ENCODE results near the gene CARM1. TPM values are rescaled to one million over a fixed set of nuclear protein-coding genes. Genes with fewer than 3 reads are reported as not detected.
"Not testable (repeated sequence)": the region's sequence is repeated elsewhere in the genome, so short reads cannot be mapped to it uniquely, and the experiment has no call there.

Gene CARM1
- total RNA-seq, 1 donor from 2014 or later = 37.2 TPM

DNA sequence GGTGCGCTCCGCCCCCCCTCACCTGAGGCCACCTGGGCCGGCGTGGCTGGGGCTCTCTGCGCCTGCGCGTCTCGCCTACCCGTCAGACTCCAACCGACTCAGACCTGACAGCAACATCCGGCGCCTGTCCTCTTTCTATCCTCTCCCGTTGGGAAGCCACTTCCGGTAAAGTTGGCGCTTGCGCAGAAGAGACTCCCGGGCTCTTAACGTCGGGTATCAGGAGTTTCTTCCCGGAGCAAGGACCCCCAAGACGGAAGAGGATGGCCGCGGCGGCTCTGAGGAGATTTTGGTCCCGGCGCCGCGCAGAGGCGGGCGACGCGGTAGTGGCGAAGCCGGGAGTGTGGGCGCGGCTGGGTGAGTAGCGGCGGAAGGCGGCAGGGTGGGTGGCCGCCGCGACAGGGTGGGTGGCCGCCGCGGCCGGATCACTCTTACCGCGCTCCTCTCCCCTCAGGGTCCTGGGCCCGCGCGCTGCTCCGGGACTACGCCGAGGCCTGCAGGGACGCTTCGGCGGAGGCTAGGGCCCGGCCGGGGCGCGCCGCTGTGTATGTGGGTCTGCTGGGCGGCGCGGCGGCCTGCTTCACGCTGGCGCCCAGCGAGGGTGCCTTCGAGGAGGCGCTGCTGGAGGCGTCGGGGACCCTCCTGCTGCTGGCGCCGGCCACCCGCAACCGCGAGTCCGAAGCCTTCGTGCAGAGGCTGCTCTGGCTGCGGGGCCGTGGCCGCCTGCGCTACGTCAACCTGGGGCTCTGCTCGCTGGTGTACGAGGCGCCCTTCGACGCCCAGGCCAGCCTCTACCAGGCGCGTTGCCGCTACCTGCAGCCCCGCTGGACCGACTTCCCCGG is 57.4 kb downstream of the CARM1 start, which contains the start of the genes TIMM29 and YIPF2:
TIMM29 (plus strand) TSS at position 249 of the 839 bp plus-strand sequence; CDS start at position 261, 12 bp downstream.
YIPF2 (minus strand) TSS at position 77 of the 839 bp plus-strand sequence. CDS start 229 bp downstream, outside the sequence.
- DNase-seq (ENCODE audit: low spot score) = peak; percentile 97

DNA sequence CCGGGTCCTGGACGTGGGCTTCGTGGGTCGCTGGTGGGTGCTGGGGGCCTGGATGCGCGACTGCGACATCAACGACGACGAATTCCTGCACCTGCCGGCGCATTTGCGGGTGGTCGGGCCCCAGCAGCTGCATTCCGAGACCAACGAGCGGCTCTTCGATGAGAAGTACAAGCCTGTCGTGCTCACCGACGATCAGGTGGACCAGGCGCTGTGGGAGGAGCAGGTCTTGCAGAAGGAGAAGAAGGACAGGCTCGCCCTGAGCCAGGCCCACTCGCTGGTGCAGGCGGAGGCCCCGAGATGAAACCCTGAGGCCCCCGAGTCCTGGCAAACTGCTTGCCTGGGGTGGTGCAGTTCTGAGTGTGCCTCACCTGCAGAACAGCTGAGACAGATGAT is 58.0 kb downstream of the CARM1 start:
- DNase-seq (ENCODE audit: low spot score) = no peak

DNA sequence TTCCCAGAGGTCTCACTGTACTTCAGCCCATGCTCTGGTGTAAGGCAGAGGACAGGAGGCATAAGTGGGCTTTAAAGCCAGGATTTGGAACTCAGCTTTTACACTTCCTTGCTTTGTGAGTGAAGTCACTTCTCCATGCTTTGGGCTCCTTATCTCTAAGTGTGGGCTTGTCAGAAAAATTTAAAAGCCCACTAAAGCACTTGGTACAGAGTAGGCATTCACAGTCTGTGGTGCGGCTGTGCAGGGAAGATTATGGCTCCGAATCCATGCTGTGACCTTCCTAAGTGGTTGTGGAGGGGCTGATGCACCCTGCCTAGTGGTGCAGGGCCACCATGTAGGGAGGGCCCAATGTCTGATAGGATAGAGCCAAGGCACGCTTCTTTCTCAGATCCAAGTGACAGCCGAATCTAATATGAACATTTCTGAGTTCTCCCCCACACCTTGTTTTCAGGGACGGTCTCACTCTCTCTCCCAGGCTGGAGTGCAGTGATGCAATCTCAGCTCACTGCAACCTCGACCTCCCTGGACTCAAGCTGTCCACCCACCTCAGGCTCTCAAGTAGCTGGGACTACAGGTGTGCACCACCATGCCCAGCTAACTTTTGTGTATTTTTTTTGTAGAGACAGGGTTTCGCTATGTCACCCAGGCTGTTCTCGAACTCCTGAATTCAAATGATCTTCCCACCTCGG is 64.2 kb downstream of the CARM1 start:
- no peak for DNase-seq (ENCODE audit: low spot score)

DNA sequence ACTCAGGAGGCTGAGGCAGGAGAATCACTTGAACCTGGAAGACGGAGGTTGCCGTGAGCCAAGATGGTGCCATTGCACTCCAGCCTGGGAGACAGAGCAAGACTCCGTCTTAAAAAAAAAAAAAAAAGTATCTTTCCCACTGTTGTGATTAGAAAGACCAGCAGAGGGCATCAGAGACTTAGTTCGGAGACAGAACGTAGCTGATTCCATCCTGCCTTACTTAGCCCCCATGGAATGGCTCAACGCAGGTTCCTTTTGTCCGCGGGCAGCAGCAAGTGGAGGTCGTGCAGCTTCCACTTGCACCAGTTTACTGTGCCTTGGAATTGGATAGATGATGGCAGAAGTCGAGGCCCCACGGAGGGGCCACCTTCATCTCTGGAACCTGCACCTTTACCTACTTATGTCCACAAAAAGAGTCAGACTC is 65.3 kb downstream of the CARM1 start:
- no peak for DNase-seq (ENCODE audit: low spot score)

DNA sequence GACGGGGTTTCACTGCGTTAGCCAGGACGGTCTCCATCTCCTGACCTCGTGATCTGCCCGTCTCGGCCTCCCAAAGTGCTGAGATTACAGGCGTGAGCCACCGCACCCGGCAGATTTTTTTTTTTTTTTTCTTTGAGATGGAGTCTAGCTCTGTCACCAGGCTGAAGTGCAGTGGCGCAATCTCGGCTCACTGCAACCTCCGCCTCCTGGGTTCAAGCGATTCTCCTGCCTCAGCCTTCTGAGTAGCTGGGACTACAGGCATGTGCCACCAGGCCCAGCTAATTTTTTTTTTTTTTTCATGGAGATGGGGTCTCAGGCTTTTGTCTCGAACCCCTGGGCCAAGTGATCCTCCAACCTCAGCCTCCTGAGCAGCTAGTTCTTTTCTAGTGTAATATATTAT is 70.3 kb downstream of the CARM1 start:
- DNase-seq (ENCODE audit: low spot score) = not testable (repeated sequence)

DNA sequence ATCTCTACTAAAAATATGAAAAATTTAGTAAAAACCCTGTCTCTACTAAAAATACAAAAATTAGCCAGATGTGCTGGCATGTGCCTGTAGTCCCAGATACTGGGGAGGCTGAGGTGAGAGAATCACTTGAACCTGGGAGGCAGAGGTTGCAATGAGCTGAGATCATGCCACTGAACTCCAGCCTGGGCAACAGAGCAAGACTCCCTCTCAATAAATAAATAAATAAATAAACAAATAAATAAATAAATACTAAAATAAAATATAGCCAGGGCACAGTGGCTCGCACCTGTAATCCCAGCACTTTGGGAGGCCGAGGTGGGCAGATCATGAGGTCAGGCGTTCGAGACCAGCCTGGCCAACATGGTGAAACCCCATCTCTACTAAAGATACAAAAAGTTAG is 72.1 kb downstream of the CARM1 start:
- DNase-seq (ENCODE audit: low spot score) = not testable (repeated sequence)

DNA sequence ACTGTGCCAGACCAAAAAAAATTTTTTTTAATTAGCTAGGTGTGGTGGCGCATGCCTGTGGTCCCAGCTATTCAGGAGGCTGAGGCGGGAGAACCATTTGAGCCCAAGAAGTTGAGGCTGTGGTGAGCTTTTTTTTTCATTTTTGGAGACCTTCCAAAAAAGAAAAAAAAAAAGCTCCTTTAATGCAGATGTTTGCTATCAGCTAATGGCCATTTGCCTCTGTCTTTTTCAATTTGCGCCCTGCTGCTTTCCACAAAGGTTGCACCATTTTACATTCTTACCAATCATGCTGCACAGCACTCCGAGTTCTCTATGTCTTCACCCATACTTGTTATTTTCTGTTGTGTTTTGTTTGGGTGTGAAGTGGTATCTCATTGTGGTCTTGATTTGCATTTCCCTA is 73.9 kb downstream of the CARM1 start:
- DNase-seq (ENCODE audit: low spot score) = no peak

DNA sequence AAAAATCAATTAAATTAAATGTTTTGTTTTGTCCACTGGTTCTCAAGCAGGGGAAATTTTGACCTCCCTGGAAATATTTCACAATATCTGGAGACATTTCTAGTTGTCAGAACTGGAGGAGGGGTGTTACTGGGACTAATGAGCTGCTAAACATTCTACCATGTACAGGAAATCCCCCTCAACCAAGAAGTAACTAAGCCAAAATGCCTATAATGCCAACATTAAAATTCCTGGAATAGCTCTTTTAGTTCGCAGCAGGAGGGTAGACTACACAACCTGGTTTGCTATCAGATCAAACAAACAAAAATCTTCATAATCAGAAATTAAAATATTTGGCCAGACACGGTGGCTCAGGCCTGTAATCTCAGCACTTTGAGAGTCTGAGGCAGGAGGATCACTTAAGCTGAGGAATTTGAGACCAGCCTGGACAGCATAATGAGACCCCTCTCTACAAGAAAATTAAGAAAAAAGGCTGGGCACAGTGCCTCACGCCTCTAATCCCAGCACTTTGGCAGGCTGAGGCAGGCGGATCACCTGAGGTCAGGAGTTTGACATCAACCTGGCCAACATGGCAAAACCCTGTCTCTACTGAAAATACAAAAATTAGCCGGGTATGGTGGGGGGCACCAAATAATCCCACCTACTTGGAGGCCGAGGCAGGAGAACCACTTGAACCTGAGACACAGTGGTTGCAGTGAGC is 75.8 kb downstream of the CARM1 start:
- DNase-seq (ENCODE audit: low spot score) = no peak

DNA sequence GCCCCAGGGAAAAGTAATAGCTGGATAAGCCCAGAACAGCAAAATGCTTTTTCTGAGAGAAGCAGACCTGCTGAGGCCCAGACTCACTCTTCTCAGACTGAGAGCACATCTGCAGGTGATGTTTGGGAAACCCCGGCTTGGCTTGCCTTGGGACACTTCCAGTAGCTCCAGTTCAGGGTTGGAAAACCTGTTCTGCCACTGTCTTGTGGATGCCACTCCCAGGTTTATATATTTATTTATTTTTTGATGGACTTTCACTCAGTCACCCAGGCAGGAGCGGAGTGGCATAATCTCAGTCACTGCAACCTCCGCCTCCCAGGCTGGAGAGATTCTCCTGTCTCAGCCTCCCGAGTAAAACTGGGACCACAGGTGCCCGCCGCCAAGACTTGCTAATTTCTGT is 81.5 kb downstream of the CARM1 start:
- DNase-seq (ENCODE audit: low spot score) = no peak

DNA sequence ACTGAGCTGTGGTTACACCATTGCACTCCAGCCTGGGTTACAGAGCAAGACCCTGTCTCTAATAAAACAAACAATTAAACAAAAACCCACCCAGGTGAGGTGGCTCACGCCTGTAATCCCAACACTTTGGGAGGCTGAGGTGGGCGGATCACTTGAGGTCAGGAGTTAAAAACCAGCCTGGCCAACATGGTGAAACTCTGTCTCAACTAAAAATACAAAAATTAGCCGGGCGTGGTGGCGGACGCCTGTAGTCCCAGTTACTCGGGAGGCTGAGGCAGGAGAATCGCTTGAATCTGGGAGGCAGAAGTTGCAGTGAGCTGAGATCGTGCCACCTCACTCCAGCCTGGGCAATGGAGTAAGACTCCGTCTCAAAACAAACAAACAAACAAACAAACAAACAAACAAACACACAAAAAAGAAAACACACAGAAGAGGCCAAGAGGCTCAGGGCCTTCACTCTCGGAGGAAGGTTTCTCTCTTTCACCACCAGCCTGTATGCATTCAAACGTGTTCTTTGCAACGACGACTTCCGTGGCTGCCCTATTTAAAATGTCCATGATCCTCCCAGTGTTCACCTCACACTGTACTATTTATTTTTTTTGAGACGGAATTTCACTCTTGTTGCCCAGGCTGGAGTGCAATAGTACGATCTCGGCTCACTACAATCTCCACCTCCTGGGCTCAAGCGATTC is 88.1 kb downstream of the CARM1 start:
- not testable (repeated sequence) for DNase-seq (ENCODE audit: low spot score)

DNA sequence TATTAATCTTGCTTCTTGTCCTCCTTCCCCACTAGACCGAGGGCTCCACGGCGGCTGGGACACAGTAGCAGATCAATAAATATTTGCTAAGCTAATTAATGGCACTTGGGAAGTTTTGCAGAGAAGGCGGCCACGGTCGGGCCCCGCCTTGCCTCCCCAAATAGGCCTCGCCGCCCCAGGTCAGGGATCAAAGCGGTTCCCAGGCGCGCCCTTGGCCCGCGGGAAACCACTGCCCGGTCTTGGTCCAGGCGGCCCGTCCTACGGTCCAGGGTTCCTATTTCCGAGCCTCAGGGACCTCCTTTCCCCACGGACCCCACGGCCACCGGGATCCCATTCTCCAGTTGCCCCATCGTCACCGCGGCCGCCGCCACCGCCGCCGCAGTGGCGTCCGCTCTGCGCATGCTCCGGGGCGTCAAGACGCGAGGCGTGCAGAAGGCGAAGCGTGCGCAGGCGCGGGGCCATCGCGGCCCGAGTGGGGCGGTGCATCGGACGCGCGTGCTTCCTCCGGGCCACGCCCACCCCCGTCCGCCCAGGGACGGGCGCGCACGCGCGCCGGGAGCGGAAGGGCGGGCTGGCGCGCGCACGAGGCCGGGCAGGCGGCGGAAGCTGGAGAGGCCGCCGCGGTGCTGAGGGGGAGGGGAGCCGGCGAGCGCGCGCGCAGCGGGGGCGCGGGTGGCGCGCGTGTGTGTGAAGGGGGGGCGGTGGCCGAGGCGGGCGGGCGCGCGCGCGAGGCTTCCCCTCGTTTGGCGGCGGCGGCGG is 89.1 kb downstream of the CARM1 start, which contains the start of gene SMARCA4:
SMARCA4 (plus strand) TSS at position 717 of the 759 bp plus-strand sequence. CDS start 23,122 bp downstream, outside the sequence.
- DNase-seq (ENCODE audit: low spot score) = peak; percentile 100

DNA sequence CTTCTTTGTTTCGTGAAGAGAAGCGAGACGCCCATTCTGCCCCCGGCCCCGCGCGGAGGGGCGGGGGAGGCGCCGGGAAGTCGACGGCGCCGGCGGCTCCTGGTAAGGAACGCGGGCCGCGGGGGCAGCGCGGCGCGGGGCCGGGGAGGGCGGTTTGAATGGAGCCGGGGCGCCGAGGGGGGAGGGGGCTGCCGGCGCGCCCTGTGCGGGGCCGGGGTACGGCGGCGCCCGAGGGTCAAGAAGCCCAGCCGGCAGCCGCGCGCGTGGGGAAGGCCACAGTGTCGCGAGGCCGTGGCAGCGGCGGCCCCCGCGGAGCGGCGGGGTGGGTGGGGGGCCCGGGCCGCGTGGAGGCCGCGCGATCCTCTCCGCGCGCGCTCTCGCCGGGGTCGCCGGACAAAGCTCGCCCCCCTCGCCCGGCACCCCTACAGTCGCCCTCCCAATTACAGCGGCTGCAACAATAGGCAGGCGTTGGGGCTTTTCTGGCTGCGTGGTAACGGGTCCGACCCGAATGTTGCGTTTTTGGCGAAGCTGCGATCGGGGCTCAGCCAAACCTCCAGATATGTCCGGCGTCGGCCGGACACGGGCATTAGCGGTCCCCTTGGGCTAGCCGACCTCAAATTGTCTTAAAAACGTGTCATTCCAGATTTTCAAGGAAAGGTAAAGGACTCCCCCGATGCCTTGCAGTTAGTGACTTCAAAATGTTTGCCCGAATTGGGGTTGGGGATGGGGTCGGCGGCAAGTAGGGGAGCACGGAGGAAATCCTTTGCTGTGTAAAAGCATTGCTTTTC is 89.9 kb downstream of the CARM1 start:
- DNase-seq (ENCODE audit: low spot score) = no peak

DNA sequence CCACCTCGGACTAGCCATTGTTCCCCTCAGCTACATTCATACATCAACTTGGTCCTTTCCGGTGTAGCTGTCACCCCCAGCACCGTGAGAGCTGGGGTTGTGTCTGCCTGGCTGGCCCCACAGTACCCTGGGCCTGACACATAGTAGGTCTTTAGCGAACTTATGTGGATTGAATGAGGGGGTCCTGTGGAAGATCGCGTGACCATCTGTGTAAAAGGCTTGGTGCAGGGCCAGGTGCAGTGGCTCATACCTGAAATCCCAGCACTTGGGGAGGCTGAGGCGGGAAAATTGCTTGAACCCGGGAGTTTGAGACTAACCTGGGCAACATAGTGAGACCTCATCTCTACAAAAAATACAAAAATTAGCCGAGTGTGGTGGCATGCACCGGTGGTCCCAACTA is 91.5 kb downstream of the CARM1 start:
- DNase-seq (ENCODE audit: low spot score) = no peak

DNA sequence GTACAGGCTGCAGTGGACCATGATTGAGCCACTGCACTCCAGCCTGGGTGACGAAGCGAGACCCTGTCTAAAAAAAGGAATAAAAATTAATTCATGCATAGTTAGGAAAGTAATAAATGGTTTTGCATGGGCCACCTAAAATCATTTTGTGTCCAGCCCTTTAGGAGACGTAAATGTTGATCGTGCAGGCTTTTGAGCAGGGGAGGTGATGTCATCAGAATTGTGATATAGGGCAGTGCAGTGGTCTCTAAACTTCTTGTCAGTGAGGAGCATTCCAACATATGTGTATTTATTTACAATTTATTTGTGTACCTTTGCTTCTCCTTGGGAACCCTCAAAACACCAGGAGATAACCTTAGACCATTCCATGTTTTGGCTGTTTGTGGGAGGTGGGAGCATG is 92.5 kb downstream of the CARM1 start:
- DNase-seq (ENCODE audit: low spot score) = no peak

DNA sequence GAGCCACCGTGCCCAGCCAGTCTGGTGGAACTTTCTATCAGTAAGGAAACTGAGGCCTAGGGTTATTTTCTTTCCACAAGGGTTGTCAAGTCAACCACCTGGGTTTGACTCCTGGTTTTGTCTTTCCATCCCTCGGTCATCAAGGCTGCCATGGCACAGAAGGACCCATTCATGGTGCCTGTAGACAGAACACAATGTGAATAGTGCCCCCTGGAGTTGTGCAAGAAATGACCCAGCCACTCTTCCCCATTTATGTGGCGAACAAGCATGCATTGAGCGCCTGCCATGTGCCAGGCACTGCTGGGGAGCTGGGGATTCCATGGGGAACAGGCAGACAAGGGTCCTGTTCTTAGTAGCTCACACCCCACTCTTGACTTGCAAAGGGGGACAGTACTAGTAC is 93.5 kb downstream of the CARM1 start:
- no peak for DNase-seq (ENCODE audit: low spot score)

DNA sequence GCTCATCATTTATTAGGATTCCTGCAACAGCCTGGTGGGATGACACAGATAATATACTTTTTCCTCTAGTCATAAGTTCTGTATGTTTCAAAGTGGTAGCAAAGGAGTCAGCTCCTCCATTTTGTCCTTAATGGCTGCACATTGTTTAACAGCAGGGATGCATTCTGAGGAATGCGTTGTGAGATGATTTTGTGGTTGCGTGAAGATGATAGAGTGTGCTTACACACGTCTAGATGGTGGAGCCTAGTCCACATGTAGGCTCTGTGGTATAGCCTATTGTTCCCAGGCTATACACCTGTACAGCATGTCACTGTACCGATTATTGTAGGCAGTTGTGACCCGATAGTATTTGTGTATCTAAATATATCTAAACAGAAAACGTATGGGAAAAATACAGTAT is 94.0 kb downstream of the CARM1 start:
- no peak for DNase-seq (ENCODE audit: low spot score)

DNA sequence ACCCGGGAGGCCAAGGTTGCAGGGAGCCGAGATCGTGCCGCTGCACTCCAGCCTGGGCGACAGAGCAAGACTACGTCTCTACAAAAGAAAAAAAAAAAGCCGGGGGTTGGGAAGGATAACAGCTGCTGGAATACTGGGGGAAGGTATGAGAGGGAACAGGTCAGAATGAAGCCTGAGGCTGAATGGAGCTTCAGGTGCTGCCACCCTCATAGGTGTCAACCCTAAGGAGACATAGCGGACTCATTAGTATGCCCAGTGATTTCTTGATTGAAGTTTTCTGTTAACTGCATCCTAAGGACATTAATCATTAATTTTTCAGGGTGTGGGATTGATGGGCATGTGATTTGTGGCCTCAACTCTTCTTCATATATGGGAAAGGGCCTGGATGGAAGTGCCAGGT is 95.5 kb downstream of the CARM1 start:
- DNase-seq (ENCODE audit: low spot score) = no peak

DNA sequence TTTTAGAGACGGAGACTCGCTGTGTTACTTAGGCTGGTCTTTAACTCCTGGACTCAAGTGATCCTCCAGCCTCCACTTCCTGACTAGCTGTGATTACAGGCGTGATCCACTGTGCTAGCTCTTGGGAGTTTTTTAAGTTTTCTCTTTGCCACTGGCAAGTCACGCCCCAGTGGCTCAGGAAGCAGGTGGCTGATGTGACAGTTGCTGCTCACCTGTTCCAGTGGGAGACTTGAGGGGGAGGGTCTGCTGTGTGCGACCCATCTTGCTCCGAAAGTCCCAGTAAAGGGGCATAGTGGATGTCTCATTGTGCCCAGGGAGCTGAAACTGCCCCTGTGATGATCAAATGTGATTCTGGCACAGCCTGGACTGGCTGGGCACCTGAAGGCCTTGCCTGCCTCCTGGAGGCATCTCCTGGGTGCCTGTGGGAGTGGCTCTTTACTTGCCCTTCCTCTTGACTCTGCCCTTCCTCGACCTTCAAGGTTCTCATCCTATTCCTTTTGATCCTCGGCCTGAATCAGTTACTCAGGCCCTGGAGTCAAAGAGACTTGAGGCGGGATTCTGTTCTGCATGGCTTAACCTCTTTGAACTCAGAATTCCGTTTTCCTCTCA is 97.3 kb downstream of the CARM1 start:
- no peak for DNase-seq (ENCODE audit: low spot score)

DNA sequence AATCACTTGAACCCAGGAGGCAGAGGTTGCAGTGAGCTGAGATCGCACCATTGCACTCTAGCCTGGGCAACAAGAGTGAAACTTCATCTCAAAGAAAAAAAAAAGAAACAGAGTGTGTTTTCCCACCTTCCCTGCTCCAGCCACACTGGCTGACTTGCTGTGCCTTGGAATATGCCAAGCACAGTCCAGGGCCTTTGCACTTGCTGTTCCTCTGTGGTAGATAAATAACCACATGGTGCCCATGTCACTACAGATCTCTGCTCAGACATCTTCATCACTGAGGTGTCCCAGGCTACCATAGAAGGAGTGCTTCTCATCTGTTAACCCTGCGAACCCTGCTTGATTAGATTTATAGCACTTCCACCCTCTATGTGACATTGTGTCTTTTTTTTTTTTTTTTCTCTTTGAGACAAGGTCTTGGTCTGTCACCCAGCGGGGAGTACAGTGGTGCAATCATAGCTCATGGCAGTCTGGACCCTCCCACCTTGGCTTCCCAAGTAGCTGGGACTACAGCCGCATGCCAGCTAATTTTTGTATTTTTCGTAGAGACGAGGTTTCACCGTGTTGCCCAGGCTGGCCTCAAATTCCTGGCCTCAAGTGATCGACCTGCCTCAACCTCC is 99.9 kb downstream of the CARM1 start:
- no peak for DNase-seq (ENCODE audit: low spot score)

Measured in mesenteric fat pad (tissue), 1 donor.